GM20000 (cell line): ENCODE measurements around the gene NBR1.
"Not testable (repeated sequence)": the region's sequence is repeated elsewhere in the genome, so short reads cannot be mapped to it uniquely, and the experiment has no call there.

Experiments
- DNase-seq: peaks from one replicate; pipeline ENCODE4 v3.0.0; 2012; ENCODE audit warnings: low spot score
- CTCF ChIP-seq: IDR thresholded peaks from 2 replicates; pipeline ENCODE4 v1.5.1; 2012; ENCODE audit warnings: mild to moderate bottlenecking, control low read depth; ENCODE audit errors: extremely low read depth, missing control alignments

Gene NBR1

GRCh38 chr17:43132117-43132516 lies 38.9 kb upstream of the NBR1 start:
- no peak for DNase-seq
- no peak for TF ChIP-seq CTCF

GRCh38 chr17:43133439-43133838 lies 37.6 kb upstream of the NBR1 start:
- not testable (repeated sequence) for DNase-seq

GRCh38 chr17:43134774-43135453 lies 36.1 kb upstream of the NBR1 start:
- no peak for TF ChIP-seq CTCF
- DNase-seq = no peak

GRCh38 chr17:43135454-43135819 lies 35.6 kb upstream of the NBR1 start:
- TF ChIP-seq CTCF = no peak

GRCh38 chr17:43136574-43136973 lies 34.4 kb upstream of the NBR1 start:
- DNase-seq = not testable (repeated sequence)

More at GRCh38 chr17:43135454-43135819, 35.6 kb upstream of the NBR1 start:
- DNase-seq = no peak

GRCh38 chr17:43138531-43138930 lies 32.5 kb upstream of the NBR1 start:
- DNase-seq = not testable (repeated sequence)

- no peak for TF ChIP-seq CTCF
- no peak for DNase-seq
These were observed 30.4 kb upstream of the NBR1 start for GRCh38 chr17:43140396-43141332.

GRCh38 chr17:43142153-43142552 lies 28.9 kb upstream of the NBR1 start:
- no peak for DNase-seq
- TF ChIP-seq CTCF = no peak

GRCh38 chr17:43143201-43143600 lies 27.8 kb upstream of the NBR1 start:
- DNase-seq = no peak
- TF ChIP-seq CTCF = no peak
